Neural progenitor cell (in vitro differentiated cells): Measurements from ENCODE around the gene COX10. TPM values are rescaled to one million over a fixed set of nuclear protein-coding genes. Genes with fewer than 3 reads are reported as not detected.

Source experiments
- DNase-seq: peaks from one replicate; pipeline ENCODE4 v3.0.0-alpha.2; 2016; ENCODE audit warnings: low spot score
- H2AFZ ChIP-seq: fragments of 200-600 bp; sonication (generic); replicated peaks from 2 replicates; pipeline ENCODE4 v1.6.1; 2016; ENCODE audit warnings: antibody characterized with exemption
- H3F3A ChIP-seq: fragments of 200-600 bp; sonication (generic); 2 replicates; pipeline ENCODE4 v1.6.1; 2016; ENCODE audit warnings: antibody characterized with exemption, low read depth
- H3K27ac ChIP-seq: fragments of 200-600 bp; sonication (generic); 2 replicates; pipeline ENCODE4 v1.5.1; 2016; ENCODE audit warnings: mild to moderate bottlenecking
- H3K27me3 ChIP-seq: fragments of 200-600 bp; sonication (generic); 2 replicates; pipeline ENCODE4 v1.6.1; 2016; ENCODE audit warnings: mild to moderate bottlenecking, moderate library complexity
- H3K36me3 ChIP-seq: fragments of 200-600 bp; sonication (generic); 2 replicates; pipeline ENCODE4 v1.5.1; 2016
- H3K4me1 ChIP-seq: fragments of 200-600 bp; sonication (generic); 2 replicates; pipeline ENCODE4 v1.6.1; 2016; ENCODE audit warnings: mixed run types
- H3K4me2 ChIP-seq: fragments of 200-600 bp; sonication (generic); 2 replicates; pipeline ENCODE4 v1.6.1; 2016
- H3K4me3 ChIP-seq: fragments of 200-600 bp; sonication (generic); 2 replicates; pipeline ENCODE4 v1.5.1; 2016
- H3K79me2 ChIP-seq: fragments of 200-600 bp; sonication (generic); 2 replicates; pipeline ENCODE4 v1.6.1; 2016; ENCODE audit warnings: low read depth
- H3K9ac ChIP-seq: fragments of 200-600 bp; sonication (generic); 2 replicates; pipeline ENCODE4 v1.6.1; 2016
- H3K9me3 ChIP-seq: fragments of 200-600 bp; sonication (generic); 2 replicates; pipeline ENCODE4 v1.5.1; 2016; ENCODE audit warnings: low read depth
- H4K20me1 ChIP-seq: fragments of 200-600 bp; sonication (generic); 2 replicates; pipeline ENCODE4 v1.6.1; 2016; ENCODE audit warnings: low read depth
- H3K27ac Mint-ChIP-seq: 3 replicates; pipeline ENCODE4 v1.8.0; 2021; ENCODE audit warnings: mixed read lengths
- H3K27me3 Mint-ChIP-seq: 2 replicates; pipeline ENCODE4 v1.8.0; 2022; ENCODE audit warnings: low read depth, mild to moderate bottlenecking, inconsistent platforms, moderate library complexity, mixed read lengths; ENCODE audit not compliant: insufficient read depth
- H3K36me3 Mint-ChIP-seq: 3 replicates; pipeline ENCODE4 v1.8.0; 2021; ENCODE audit warnings: mixed read lengths
- H3K4me1 Mint-ChIP-seq: 3 replicates; pipeline ENCODE4 v1.8.0; 2021; ENCODE audit warnings: mixed read lengths
- H3K4me3 Mint-ChIP-seq: 3 replicates; pipeline ENCODE4 v1.8.0; 2021; ENCODE audit warnings: mild to moderate bottlenecking, moderate library complexity, mixed read lengths
- H3K9me3 Mint-ChIP-seq: 3 replicates; pipeline ENCODE4 v1.8.0; 2020; ENCODE audit warnings: mixed read lengths
- CTCF ChIP-seq: fragments of 200-600 bp; sonication (generic); IDR thresholded peaks from 2 replicates; pipeline ENCODE4 v1.5.1; 2017; ENCODE audit warnings: antibody characterized with exemption, mild to moderate bottlenecking
- EZH2 ChIP-seq: fragments of 200-600 bp; sonication (generic); IDR thresholded peaks from 2 replicates; pipeline ENCODE4 v1.6.1; 2017; ENCODE audit warnings: antibody characterized with exemption, mild to moderate bottlenecking, moderate library complexity
- EZH2phosphoT487 ChIP-seq: fragments of 200-600 bp; sonication (generic); IDR thresholded peaks from 2 replicates; pipeline ENCODE4 v1.6.1; 2017; ENCODE audit warnings: antibody characterized with exemption
- small RNA-seq: library from RNA; depleted of rRNA; stranded (forward); fragments of <200 nt; gene quantifications from one replicate; pipeline ENCODE3, GENCODE V24; 2015
- total RNA-seq: library from RNA; depleted of rRNA; stranded (reverse); fragments of >200 nt; gene quantifications from 2 replicates; pipeline ENCODE4 v1.2.3, GENCODE V29; 2015; ENCODE audit warnings: low replicate concordance

The COX10 gene
- total RNA-seq, 1 donor from 2014 or later, result 18.0 TPM

- peak overlapping the region; percentile 1 for H2AFZ ChIP-seq
- H3K4me3 ChIP-seq, result peak overlapping the region; percentile 17
- Mint-ChIP-seq H3K4me3 (no peak overlapping the region), H3K27me3 (no peaks in the 10 kb centered on the region), H3K9me3 (no peaks in the 10 kb centered on the region), H3K4me1 (peaks cover 2% of the 10 kb centered on the region), H3K36me3 (no peaks in the 10 kb centered on the region), H3K27ac (no peak overlapping the region)
- no peak overlapping the region for H3K9ac ChIP-seq
- H3K9me3 ChIP-seq, result no peaks in the 10 kb centered on the region
- peak overlapping the region; percentile 63 for H3K4me2 ChIP-seq
- H3K27ac ChIP-seq, result peak overlapping the region; percentile 20
- no peaks in the 10 kb centered on the region for H3K27me3 ChIP-seq
- DNase-seq, result peak; percentile 78
- H3K36me3 ChIP-seq, result no peaks in the 10 kb centered on the region
- H3K79me2 ChIP-seq, result no peaks in the 10 kb centered on the region
- no peak for TF ChIP-seq CTCF
- TF ChIP-seq EZH2, result no peak
- peaks cover 22% of the 10 kb centered on the region for H3K4me1 ChIP-seq
- H3F3A ChIP-seq, result peaks cover 6% of the 10 kb centered on the region
- no peaks in the 10 kb centered on the region for H4K20me1 ChIP-seq
Measured at GRCh38 chr17:14245002-14245401, 175.7 kb downstream of the COX10 start.

GRCh38 chr17:14245629-14246028 is 176.3 kb downstream of the COX10 start:
- Histone ChIP-seq H3K36me3 (no peaks in the 10 kb centered on the region), H3K4me1 (peaks cover 22% of the 10 kb centered on the region), H3K9me3 (no peaks in the 10 kb centered on the region), H3F3A (peaks cover 6% of the 10 kb centered on the region), H3K9ac (no peak overlapping the region), H2AFZ (no peak overlapping the region), H3K4me2 (no peak overlapping the region), H3K27ac (no peak overlapping the region), H3K79me2 (no peaks in the 10 kb centered on the region), H4K20me1 (no peaks in the 10 kb centered on the region), H3K4me3 (no peak overlapping the region), H3K27me3 (no peaks in the 10 kb centered on the region)
- no peak for DNase-seq
- H3K4me3 Mint-ChIP-seq, result no peak overlapping the region
- TF ChIP-seq EZH2phosphoT487 (no peak), EZH2 (no peak), CTCF (no peak)
- no peaks in the 10 kb centered on the region for H3K9me3 Mint-ChIP-seq
- no peaks in the 10 kb centered on the region for H3K27me3 Mint-ChIP-seq
- no peaks in the 10 kb centered on the region for H3K36me3 Mint-ChIP-seq
- H3K27ac Mint-ChIP-seq, result no peak overlapping the region
- H3K4me1 Mint-ChIP-seq, result peaks cover 2% of the 10 kb centered on the region

Small RNAs within 50 kb of the gene (small RNA-seq; reads per million reads assigned to genes)
- not detected for gene RF00090

Other genes starting within 250 kb of the COX10 start
- gene CDRT15, start 167.4 kb downstream of the COX10 start, total RNA-seq, result not detected in 2 replicates
- gene HS3ST3B1, start 231.6 kb downstream of the COX10 start, total RNA-seq, result 21.2 and 21.5 TPM in 2 replicates